OCI-LY1 (cell line): ENCODE results near the gene SRR.

Source experiments
- H2AFZ ChIP-seq: fragments of 200-600 bp; sonication (generic), shearing (Covaris generic); 2 replicates; pipeline ENCODE4 v1.6.0; 2014; ENCODE audit warnings: antibody characterized with exemption, mild to moderate bottlenecking, low read length
- H3F3A ChIP-seq: fragments of 200-600 bp; sonication (generic), shearing (Covaris generic); 2 replicates; pipeline ENCODE4 v1.6.0; 2014; ENCODE audit warnings: mild to moderate bottlenecking, antibody characterized with exemption, low read length, moderate library complexity; ENCODE audit not compliant: insufficient read depth
- H3K27ac ChIP-seq: fragments of 200-600 bp; sonication (generic); 2 replicates; pipeline ENCODE4 v1.5.1; 2014; ENCODE audit warnings: low read length, mixed run types, mild to moderate bottlenecking, low read depth; ENCODE audit not compliant: poor library complexity, severe bottlenecking
- H3K27me3 ChIP-seq: fragments of 200-600 bp; sonication (generic); 2 replicates; pipeline ENCODE4 v1.6.0; 2014; ENCODE audit warnings: antibody characterized with exemption, mild to moderate bottlenecking, low read length, moderate library complexity; ENCODE audit not compliant: insufficient read depth
- H3K36me3 ChIP-seq: fragments of 200-600 bp; sonication (generic); 2 replicates; pipeline ENCODE4 v1.6.1; 2014; ENCODE audit warnings: mild to moderate bottlenecking, antibody characterized with exemption, low read length, moderate library complexity, mixed read lengths; ENCODE audit not compliant: insufficient read depth
- H3K4me1 ChIP-seq: fragments of 200-600 bp; sonication (generic); 2 replicates; pipeline ENCODE4 v1.5.1; 2014; ENCODE audit warnings: mild to moderate bottlenecking, low read length, moderate library complexity; ENCODE audit not compliant: insufficient read depth, severe bottlenecking
- H3K4me2 ChIP-seq: fragments of 200-600 bp; sonication (generic), shearing (Covaris generic); 2 replicates; pipeline ENCODE4 v1.6.1; 2014; ENCODE audit warnings: low read length
- H3K4me3 ChIP-seq: fragments of 200-600 bp; sonication (generic); 2 replicates; pipeline ENCODE4 v1.5.1; 2014; ENCODE audit warnings: low read length, low read depth, mild to moderate bottlenecking, mixed read lengths; ENCODE audit not compliant: poor library complexity, severe bottlenecking
- H3K79me2 ChIP-seq: fragments of 200-600 bp; shearing (Covaris generic); 2 replicates; pipeline ENCODE4 v1.6.1; 2016; ENCODE audit warnings: mixed run types, low read length, mixed read lengths; ENCODE audit not compliant: insufficient read depth
- H3K9ac ChIP-seq: fragments of 200-600 bp; sonication (generic), shearing (Covaris generic); 2 replicates; pipeline ENCODE4 v1.6.1; 2014; ENCODE audit warnings: mild to moderate bottlenecking, low read length, mixed read lengths
- H3K9me2 ChIP-seq: fragments of 200-600 bp; sonication (generic), shearing (Covaris generic); 2 replicates; pipeline ENCODE4 v1.6.1; 2014; ENCODE audit warnings: low read depth, mild to moderate bottlenecking, low read length, mixed read lengths
- H3K9me3 ChIP-seq: fragments of 200-600 bp; shearing (Covaris generic); 2 replicates; pipeline ENCODE4 v1.6.1; 2014; ENCODE audit warnings: low read length, mixed read lengths
- H4K20me1 ChIP-seq: fragments of 200-600 bp; sonication (generic), shearing (Covaris generic); 2 replicates; pipeline ENCODE4 v1.6.0; 2016; ENCODE audit warnings: mild to moderate bottlenecking, low read length; ENCODE audit not compliant: insufficient read depth
- EZH2 ChIP-seq: fragments of 200-600 bp; sonication (generic), shearing (Covaris generic); IDR thresholded peaks from 2 replicates; pipeline ENCODE4 v1.8.0; 2017; ENCODE audit warnings: borderline replicate concordance, mixed run types, mild to moderate bottlenecking, antibody characterized with exemption, low read length, moderate library complexity, mixed read lengths
- TF ChIP-seq, protein P1 (sequence below): fragments of 200-600 bp; sonication (generic), shearing (Covaris generic); IDR thresholded peaks from 2 replicates; pipeline ENCODE4 v1.5.1; 2017; ENCODE audit warnings: mild to moderate bottlenecking, antibody characterized with exemption, low read length, moderate library complexity, mixed read lengths

SRR gene

DNA sequence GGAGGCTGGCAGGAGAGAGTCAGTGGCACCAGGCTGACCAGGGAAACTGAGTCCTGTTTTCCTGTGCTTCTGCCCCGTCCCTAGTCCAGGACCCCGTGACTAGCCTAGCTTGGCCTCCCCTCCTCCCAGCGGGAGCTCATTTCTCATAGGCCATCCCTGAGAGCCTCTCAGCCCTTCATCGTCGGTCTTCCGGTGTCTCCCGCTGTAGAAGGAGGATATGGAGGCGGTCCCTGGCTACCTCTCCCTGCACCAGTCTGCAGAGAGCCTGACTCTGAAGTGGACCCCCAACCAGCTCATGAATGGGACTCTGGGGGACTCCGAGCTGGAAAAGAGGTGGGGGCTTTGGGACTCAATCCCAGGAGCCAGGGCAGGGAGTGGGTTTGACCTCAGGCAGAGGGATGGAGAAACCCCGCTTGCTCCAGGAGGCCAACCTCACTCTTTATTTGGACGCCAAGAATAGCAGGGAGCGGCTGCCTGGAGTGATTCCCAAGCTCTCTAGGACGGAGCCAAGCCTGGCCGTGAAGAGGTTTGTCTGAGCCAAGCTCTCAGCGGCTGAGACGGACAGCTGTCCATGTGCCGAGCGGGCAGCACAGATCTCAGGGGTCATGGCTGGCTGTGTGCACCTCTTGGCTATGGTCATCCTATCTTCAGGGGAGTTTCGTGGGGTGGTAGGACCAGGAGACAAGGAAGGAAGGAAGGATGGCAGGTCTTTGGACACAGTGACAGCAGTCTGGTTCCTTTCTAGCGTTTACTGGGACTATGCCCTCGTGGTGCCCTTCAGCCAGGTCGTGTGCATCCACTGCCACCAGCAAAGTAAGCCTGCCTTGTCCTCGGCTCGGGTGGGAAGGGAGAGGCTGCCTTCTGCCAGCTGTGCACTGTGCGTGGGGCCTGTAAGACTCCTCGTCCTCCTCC lies 60.4 kb downstream of the SRR start:
- Histone ChIP-seq H3K9ac (no peak overlapping the region), H3F3A (no peaks in the 10 kb centered on the region), H3K27ac (no peak overlapping the region), H3K9me3 (no peaks in the 10 kb centered on the region), H3K4me2 (no peak overlapping the region), H3K4me1 (no peaks in the 10 kb centered on the region), H2AFZ (no peak overlapping the region), H4K20me1 (no peaks in the 10 kb centered on the region), H3K27me3 (no peaks in the 10 kb centered on the region), H3K4me3 (no peak overlapping the region), H3K79me2 (no peaks in the 10 kb centered on the region), H3K36me3 (peaks cover 17% of the 10 kb centered on the region; the same call in 1 of the 2 replicates), H3K9me2 (no peaks in the 10 kb centered on the region)
- TF ChIP-seq EZH2, result no peak
- TF ChIP-seq, protein P1, sequence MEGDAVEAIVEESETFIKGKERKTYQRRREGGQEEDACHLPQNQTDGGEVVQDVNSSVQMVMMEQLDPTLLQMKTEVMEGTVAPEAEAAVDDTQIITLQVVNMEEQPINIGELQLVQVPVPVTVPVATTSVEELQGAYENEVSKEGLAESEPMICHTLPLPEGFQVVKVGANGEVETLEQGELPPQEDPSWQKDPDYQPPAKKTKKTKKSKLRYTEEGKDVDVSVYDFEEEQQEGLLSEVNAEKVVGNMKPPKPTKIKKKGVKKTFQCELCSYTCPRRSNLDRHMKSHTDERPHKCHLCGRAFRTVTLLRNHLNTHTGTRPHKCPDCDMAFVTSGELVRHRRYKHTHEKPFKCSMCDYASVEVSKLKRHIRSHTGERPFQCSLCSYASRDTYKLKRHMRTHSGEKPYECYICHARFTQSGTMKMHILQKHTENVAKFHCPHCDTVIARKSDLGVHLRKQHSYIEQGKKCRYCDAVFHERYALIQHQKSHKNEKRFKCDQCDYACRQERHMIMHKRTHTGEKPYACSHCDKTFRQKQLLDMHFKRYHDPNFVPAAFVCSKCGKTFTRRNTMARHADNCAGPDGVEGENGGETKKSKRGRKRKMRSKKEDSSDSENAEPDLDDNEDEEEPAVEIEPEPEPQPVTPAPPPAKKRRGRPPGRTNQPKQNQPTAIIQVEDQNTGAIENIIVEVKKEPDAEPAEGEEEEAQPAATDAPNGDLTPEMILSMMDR, result no peak

GRCh38 chr17:2364763-2365116 lies 61.0 kb downstream of the SRR start:
- no peak overlapping the region for H3K4me2 ChIP-seq
- peaks cover 17% of the 10 kb centered on the region; the same call in 1 of the 2 replicates for H3K36me3 ChIP-seq
- no peaks in the 10 kb centered on the region for H3K79me2 ChIP-seq
- H3K9me2 ChIP-seq, result no peaks in the 10 kb centered on the region
- H3K9ac ChIP-seq, result no peak overlapping the region
- H3K9me3 ChIP-seq, result no peaks in the 10 kb centered on the region
- H3F3A ChIP-seq, result no peaks in the 10 kb centered on the region
- no peaks in the 10 kb centered on the region for H4K20me1 ChIP-seq
- no peaks in the 10 kb centered on the region for H3K27me3 ChIP-seq
- TF ChIP-seq EZH2, result no peak
- TF ChIP-seq, protein P1, result no peak
- no peaks in the 10 kb centered on the region for H3K4me1 ChIP-seq
- H2AFZ ChIP-seq, result no peak overlapping the region
- H3K4me3 ChIP-seq, result no peak overlapping the region
- no peak overlapping the region for H3K27ac ChIP-seq

DNA sequence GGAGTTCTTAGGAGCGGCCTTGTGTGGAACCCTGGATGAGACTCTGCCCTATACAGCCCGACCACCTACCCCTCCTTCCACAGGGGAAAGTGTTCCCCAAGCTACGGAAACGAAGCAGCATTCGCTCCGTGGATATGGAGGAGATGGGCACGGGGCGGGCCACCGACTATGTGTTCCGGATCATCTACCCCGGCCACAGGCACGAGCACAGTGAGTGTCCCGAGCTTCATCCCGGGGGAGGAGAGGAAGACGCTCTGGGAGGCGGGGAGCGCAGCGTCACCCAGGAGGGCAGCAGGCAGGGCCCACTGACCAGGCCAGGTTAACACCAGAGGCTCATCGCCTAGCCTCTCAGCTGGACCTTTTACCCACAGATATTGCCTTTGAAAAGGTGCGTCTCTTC lies 61.4 kb downstream of the SRR start:
- H3K27ac ChIP-seq, result no peak overlapping the region
- H4K20me1 ChIP-seq, result no peaks in the 10 kb centered on the region
- H3K27me3 ChIP-seq, result no peaks in the 10 kb centered on the region
- no peaks in the 10 kb centered on the region for H3K79me2 ChIP-seq
- no peaks in the 10 kb centered on the region for H3F3A ChIP-seq
- H3K4me3 ChIP-seq, result no peak overlapping the region
- H3K9ac ChIP-seq, result no peak overlapping the region
- H3K9me3 ChIP-seq, result no peaks in the 10 kb centered on the region
- H3K9me2 ChIP-seq, result no peaks in the 10 kb centered on the region
- peaks cover 20% of the 10 kb centered on the region; the same call in 1 of the 2 replicates for H3K36me3 ChIP-seq
- no peak overlapping the region for H2AFZ ChIP-seq
- H3K4me1 ChIP-seq, result no peaks in the 10 kb centered on the region
- H3K4me2 ChIP-seq, result no peak overlapping the region
- TF ChIP-seq, protein P1, result no peak
